Measurements from ENCODE around the gene PPP5C.
"Not testable (repeated sequence)": the region's sequence is repeated elsewhere in the genome, so short reads cannot be mapped to it uniquely, and the experiment has no call there.

Gene PPP5C

GRCh38 chr19:46394402-46394797 is 47.5 kb downstream of the PPP5C start:
- no peaks in the 10 kb centered on the region for H3K4me1 ChIP-seq (ENCODE audit: insufficient read depth, low read length)
- H2AFZ ChIP-seq (ENCODE audit: low read depth, low read length) = no peak overlapping the region
- peaks cover 27% of the 10 kb centered on the region for H3K36me3 ChIP-seq (ENCODE audit: insufficient read depth, low read length)
- TF ChIP-seq EZH2 (IDR thresholded peaks at IDR 0.05; ENCODE audit: borderline replicate concordance, low read depth, low read length, severe bottlenecking) = no peak
- no peak overlapping the region for H3K27ac ChIP-seq (ENCODE audit: low read length)
- H3K4me3 ChIP-seq (ENCODE audit: low read depth in 1 of 2, low read length in 2 of 2) = no peak overlapping the region
- no peaks in the 10 kb centered on the region for H3K79me2 ChIP-seq (ENCODE audit: insufficient read depth, low read length)
- H4K20me1 ChIP-seq (ENCODE audit: insufficient read depth, low read length) = peaks cover 14% of the 10 kb centered on the region
- no peak for DNase-seq
- H3K9ac ChIP-seq (ENCODE audit: low read depth, low read length) = no peak overlapping the region
- no peaks in the 10 kb centered on the region for H3K27me3 ChIP-seq (ENCODE audit: insufficient read depth, low read length, poor library complexity)
- no peak for ATAC-seq (ENCODE audit: insufficient read depth, low read depth)
- H3K9me3 ChIP-seq (ENCODE audit: insufficient read depth, low read length, severe bottlenecking) = no peaks in the 10 kb centered on the region
- no peak overlapping the region for H3K4me2 ChIP-seq (ENCODE audit: insufficient read depth, low read length)

- H3K9me3 ChIP-seq (ENCODE audit: insufficient read depth, low read length, severe bottlenecking); ATAC-seq (ENCODE audit: insufficient read depth, low read depth); H3K4me1 ChIP-seq (ENCODE audit: insufficient read depth, low read length); H2AFZ ChIP-seq (ENCODE audit: low read depth, low read length); H3K4me2 ChIP-seq (ENCODE audit: insufficient read depth, low read length); H3K9ac ChIP-seq (ENCODE audit: low read depth, low read length); H3K4me3 ChIP-seq (ENCODE audit: low read depth in 1 of 2, low read length in 2 of 2); H4K20me1 ChIP-seq (ENCODE audit: insufficient read depth, low read length); H3K27ac ChIP-seq (ENCODE audit: low read length); H3K36me3 ChIP-seq (ENCODE audit: insufficient read depth, low read length); DNase-seq; H3K79me2 ChIP-seq (ENCODE audit: insufficient read depth, low read length); H3K27me3 ChIP-seq (ENCODE audit: insufficient read depth, low read length, poor library complexity): not testable (repeated sequence)
These were observed 51.1 kb downstream of the PPP5C start for GRCh38 chr19:46397801-46398479.

- H3K27me3 ChIP-seq (ENCODE audit: insufficient read depth, low read length, poor library complexity) = peaks cover 3% of the 10 kb centered on the region
- DNase-seq (no peak), ATAC-seq (ENCODE audit: insufficient read depth, low read depth) (no peak)
- no peaks in the 10 kb centered on the region for H3K9me3 ChIP-seq (ENCODE audit: insufficient read depth, low read length, severe bottlenecking)
- H2AFZ ChIP-seq (ENCODE audit: low read depth, low read length) = no peak overlapping the region
- H3K4me1 ChIP-seq (ENCODE audit: insufficient read depth, low read length) = no peaks in the 10 kb centered on the region
- H4K20me1 ChIP-seq (ENCODE audit: insufficient read depth, low read length) = no peaks in the 10 kb centered on the region
- no peak overlapping the region for H3K4me2 ChIP-seq (ENCODE audit: insufficient read depth, low read length)
- H3K4me3 ChIP-seq (ENCODE audit: low read depth in 1 of 2, low read length in 2 of 2) = no peak overlapping the region
- no peak overlapping the region for H3K27ac ChIP-seq (ENCODE audit: low read length)
- no peaks in the 10 kb centered on the region for H3K36me3 ChIP-seq (ENCODE audit: insufficient read depth, low read length)
- no peaks in the 10 kb centered on the region for H3K79me2 ChIP-seq (ENCODE audit: insufficient read depth, low read length)
- no peak overlapping the region for H3K9ac ChIP-seq (ENCODE audit: low read depth, low read length)
- TF ChIP-seq CTCF (IDR thresholded peaks at IDR 0.05; ENCODE audit: borderline replicate concordance, extremely low read depth, low read length, poor library complexity, severe bottlenecking) (no peak), EZH2 (IDR thresholded peaks at IDR 0.05; ENCODE audit: borderline replicate concordance, low read depth, low read length, severe bottlenecking) (no peak)
These were observed 55.8 kb downstream of the PPP5C start for GRCh38 chr19:46402725-46403124.

- no peak overlapping the region for H3K4me3 ChIP-seq (ENCODE audit: low read depth in 1 of 2, low read length in 2 of 2)
- H3K27ac ChIP-seq (ENCODE audit: low read length) = no peak overlapping the region
- peaks cover 7% of the 10 kb centered on the region for H3K27me3 ChIP-seq (ENCODE audit: insufficient read depth, low read length, poor library complexity)
- no peak for TF ChIP-seq CTCF (IDR thresholded peaks at IDR 0.05; ENCODE audit: borderline replicate concordance, extremely low read depth, low read length, poor library complexity, severe bottlenecking)
- TF ChIP-seq EZH2 (IDR thresholded peaks at IDR 0.05; ENCODE audit: borderline replicate concordance, low read depth, low read length, severe bottlenecking) = no peak
- no peaks in the 10 kb centered on the region for H3K79me2 ChIP-seq (ENCODE audit: insufficient read depth, low read length)
- H3K4me2 ChIP-seq (ENCODE audit: insufficient read depth, low read length) = no peak overlapping the region
- H2AFZ ChIP-seq (ENCODE audit: low read depth, low read length) = no peak overlapping the region
- no peaks in the 10 kb centered on the region for H3K4me1 ChIP-seq (ENCODE audit: insufficient read depth, low read length)
- H3K36me3 ChIP-seq (ENCODE audit: insufficient read depth, low read length) = no peaks in the 10 kb centered on the region
- H3K9me3 ChIP-seq (ENCODE audit: insufficient read depth, low read length, severe bottlenecking) = no peaks in the 10 kb centered on the region
- DNase-seq = no peak
- H3K9ac ChIP-seq (ENCODE audit: low read depth, low read length) = no peak overlapping the region
- no peaks in the 10 kb centered on the region for H4K20me1 ChIP-seq (ENCODE audit: insufficient read depth, low read length)
- ATAC-seq (ENCODE audit: insufficient read depth, low read depth) = no peak
These were observed 57.3 kb downstream of the PPP5C start for GRCh38 chr19:46404055-46404752.
